NT2/D1 (cell line): ENCODE data around the gene KRT83.

Source experiments
- SUZ12 ChIP-seq: IDR thresholded peaks from 2 replicates; pipeline ENCODE4 v1.6.1; 2011; ENCODE audit not compliant: insufficient read length, insufficient read depth; ENCODE audit errors: extremely low read depth
- YY1 ChIP-seq: IDR thresholded peaks from 2 replicates; pipeline ENCODE4 v1.6.1; 2011; ENCODE audit not compliant: insufficient read length, insufficient read depth
- ZNF274 ChIP-seq: IDR thresholded peaks from 2 replicates; pipeline ENCODE4 v1.6.1; 2011; ENCODE audit warnings: mild to moderate bottlenecking, low read depth, low read length

GRCh38 chr12:52350786-52351185 lies 29.6 kb upstream of the KRT83 start:
- TF ChIP-seq YY1: no peak
- TF ChIP-seq ZNF274: no peak
- TF ChIP-seq SUZ12: no peak
